ENCODE results near the gene SLAMF9.

GRCh38 chr1:159925719-159926078 lies 28.3 kb downstream of the SLAMF9 start:
- no peak for TF ChIP-seq CTCF (IDR thresholded peaks at IDR 0.05 in 2 of 3, conservative IDR thresholded peaks at IDR 0.05 in 1 of 3; ENCODE audit: borderline replicate concordance in 1 of 3, insufficient read depth in 1 of 3, low read depth in 2 of 3, low read length in 2 of 3)
- TF ChIP-seq EZH2phosphoT487 (IDR thresholded peaks at IDR 0.05; ENCODE audit: borderline replicate concordance): no peak
- TF ChIP-seq SRF (IDR thresholded peaks at IDR 0.05; ENCODE audit: low read depth): no peak
- TF ChIP-seq CEBPB (IDR thresholded peaks at IDR 0.05; ENCODE audit: low read depth): no peak
- no peak for TF ChIP-seq CBX3 (IDR thresholded peaks at IDR 0.05; ENCODE audit: low read depth)
- TF ChIP-seq YY1 (IDR thresholded peaks at IDR 0.05; ENCODE audit: extremely low read depth, insufficient replicate concordance, low read depth, low read length): no peak
- no peak for TF ChIP-seq ZFX (IDR thresholded peaks at IDR 0.05)
- no peak for TF ChIP-seq JUND (IDR thresholded peaks at IDR 0.05)
- no peak for TF ChIP-seq EGR1 (IDR thresholded peaks at IDR 0.05; ENCODE audit: low read depth)
- no peak for TF ChIP-seq SIN3A (IDR thresholded peaks at IDR 0.05; ENCODE audit: low read depth)
- TF ChIP-seq POLR2AphosphoS5 (IDR thresholded peaks at IDR 0.05; ENCODE audit: low read depth, low read length): no peak
- no peak for TF ChIP-seq POLR2A (IDR thresholded peaks at IDR 0.05; ENCODE audit: borderline replicate concordance, extremely low read depth, insufficient read depth, insufficient read length)
- TF ChIP-seq EZH2 (IDR thresholded peaks at IDR 0.05): no peak
